HG03103 (cell line): ENCODE measurements around the gene PPP1R12B.
"Not testable (repeated sequence)": the region's sequence is repeated elsewhere in the genome, so short reads cannot be mapped to it uniquely, and the experiment has no call there.

Experiments
- ATAC-seq: cut with Tn5 transposase; IDR thresholded peaks from one replicate; pipeline ENCODE4 v1.9.1; 2021; ENCODE audit warnings: low read depth; ENCODE audit not compliant: unreplicated experiment

The PPP1R12B gene

DNA sequence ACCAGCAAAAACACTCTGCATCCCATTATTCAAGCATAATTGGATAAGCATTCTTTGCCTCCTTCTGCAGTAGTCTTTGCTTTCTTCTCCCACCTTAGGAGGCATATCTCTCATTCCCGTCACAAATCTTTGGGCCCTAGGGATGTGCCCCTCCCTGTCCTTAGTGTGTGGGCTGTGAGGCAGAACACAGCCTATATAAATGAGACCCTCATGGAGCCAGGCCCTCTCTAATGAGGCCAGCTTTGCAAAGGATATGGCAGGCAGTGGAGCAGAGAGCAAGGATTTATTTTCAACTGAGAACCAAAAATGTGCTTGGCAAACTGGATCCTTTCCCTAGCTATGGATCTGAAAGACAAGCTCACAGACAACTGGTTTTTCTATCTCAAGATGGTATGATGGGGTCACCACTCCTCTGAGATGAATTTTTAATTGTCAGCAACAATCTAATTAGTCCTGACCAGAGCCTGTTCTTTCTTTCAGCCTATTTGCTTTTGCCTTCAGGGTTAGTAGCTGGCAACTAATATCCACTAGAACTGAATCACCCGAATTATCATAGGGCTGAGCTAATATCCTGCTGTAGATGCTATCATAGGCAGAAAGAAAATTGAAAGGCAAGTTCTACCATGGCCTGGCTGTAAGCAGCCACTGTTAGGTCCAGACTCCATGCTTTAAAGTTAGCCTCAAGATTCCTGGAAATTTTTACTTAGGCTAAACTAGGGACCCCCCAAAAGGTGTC, 227.6 kb downstream of the PPP1R12B start:
- no peak for ATAC-seq

DNA sequence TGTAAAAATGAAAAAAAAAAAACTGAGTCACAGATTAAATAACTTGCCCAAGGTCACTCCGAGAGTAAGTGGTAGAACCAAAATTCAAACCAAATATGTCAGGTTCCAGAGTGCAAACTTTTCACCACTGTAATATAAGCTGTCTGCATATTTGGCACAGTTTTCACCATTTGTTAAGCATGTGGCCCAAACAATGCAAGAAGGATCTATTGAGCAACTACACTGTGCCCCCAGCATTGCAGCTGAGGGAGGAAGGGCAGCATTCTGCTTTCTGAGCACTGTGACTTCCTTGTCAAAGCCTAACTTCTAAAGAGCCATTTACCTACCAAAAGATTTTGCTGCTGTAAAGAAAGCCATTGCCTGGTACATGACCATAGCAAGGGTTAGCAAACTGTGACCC, 228.3 kb downstream of the PPP1R12B start:
- ATAC-seq: no peak

- ATAC-seq: no peak
Observed at GRCh38 chr1:202577381-202577780, 228.9 kb downstream of the PPP1R12B start.

DNA sequence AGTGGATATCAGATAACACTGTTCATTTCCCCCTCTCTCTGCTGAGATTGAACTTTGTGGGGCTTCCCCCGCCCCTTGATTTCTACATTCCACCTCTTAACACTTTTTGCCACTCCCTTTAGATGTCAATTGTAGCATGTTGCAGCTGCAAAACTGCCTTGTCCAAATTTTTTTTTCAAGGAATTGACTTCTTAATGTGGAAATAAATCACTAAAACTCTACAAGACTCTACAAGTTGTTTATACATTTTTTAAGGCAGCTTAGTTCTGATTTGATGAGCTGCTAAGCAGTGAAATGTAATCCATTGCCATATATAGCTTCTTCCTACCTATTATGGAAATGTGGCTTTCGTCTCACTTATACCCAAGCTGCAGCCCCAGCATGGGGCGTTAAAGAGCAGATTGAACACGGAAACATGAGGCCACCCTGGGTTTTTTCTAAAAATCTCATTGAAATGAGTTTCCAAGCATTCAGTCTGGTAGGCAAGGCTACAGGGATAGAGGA, 229.6 kb downstream of the PPP1R12B start:
- ATAC-seq: no peak

DNA sequence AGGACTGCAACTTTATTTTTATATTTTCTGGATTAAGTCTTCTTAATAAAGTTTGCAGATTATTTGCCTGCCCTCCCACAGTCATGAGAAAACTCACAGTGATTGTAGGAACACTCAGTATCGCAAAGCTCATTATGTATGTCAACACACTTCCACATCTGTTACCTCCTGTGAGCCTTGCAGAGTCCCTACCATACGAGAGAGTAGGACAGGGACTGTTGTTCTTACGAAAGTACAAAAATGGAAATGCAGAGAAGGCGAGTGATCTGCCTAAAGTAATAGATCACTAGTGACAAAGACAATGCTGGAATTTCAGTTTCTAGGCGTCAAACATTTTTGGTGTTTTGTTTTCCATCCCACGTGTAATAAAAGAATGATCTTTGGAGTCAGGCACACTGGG, 230.1 kb downstream of the PPP1R12B start:
- ATAC-seq: no peak

- no peak for ATAC-seq
Observed at GRCh38 chr1:202579806-202580205, 231.3 kb downstream of the PPP1R12B start.

GRCh38 chr1:202580619-202581018, 232.1 kb downstream of the PPP1R12B start:
- ATAC-seq: no peak

GRCh38 chr1:202582350-202582749, 233.9 kb downstream of the PPP1R12B start:
- not testable (repeated sequence) for ATAC-seq

DNA sequence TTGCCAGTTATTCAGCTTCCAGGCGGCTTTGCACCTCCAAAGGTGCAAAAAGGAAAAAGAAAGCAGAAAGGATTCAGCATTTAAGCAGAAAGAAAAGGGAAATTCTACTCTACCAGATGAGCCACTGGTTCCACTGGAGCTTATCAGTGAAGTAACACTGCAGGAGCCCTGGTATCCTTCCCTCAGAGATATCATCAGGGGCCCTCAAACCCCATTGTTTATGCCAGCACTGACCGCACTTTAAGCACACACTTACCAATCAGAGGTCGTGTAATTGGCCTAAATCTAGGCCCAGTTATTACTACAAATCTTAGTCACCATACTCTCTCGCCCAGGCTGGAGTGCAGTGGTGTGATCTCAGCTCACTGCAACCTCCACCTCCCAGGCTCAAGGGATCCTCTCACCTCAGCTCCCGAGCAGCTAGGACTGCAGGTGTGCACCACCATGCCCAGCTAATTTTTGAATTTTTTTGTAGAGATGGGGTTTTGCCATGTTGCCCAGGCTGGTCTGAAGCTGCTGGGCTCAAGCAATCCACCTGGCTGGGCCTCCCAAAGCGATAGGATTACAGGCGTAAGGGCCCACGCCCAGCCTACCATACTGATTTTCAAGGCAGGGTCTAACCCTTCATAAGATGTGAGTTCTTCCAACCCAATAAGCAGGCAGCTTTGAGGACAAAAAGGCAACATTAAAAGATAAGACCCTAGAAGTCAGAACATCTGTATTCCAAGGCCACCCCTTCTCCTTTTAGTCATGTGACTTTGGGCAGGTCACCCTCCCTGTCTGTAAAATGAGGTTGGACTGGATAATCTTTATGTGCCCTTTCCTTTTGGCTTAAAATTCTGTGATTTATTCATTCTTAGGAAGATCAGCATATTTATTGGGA, 236.4 kb downstream of the PPP1R12B start:
- no peak for ATAC-seq

DNA sequence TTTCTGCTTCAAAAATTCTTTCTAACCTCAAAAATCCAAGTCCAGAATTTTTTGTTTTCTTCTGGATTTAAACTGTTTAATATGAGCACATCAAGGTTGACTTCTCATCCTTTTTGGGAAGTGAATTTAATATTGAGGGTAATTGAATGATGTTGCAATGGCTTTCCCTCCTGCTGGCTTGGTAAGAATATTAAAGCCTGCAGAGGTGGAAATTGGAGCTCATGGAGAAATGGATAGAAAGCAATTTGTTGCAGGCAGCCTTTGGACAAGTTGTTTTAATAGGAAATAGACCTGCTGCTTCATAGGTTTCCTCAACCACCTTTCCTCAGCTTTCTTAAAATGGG, 237.1 kb downstream of the PPP1R12B start:
- ATAC-seq: no peak

DNA sequence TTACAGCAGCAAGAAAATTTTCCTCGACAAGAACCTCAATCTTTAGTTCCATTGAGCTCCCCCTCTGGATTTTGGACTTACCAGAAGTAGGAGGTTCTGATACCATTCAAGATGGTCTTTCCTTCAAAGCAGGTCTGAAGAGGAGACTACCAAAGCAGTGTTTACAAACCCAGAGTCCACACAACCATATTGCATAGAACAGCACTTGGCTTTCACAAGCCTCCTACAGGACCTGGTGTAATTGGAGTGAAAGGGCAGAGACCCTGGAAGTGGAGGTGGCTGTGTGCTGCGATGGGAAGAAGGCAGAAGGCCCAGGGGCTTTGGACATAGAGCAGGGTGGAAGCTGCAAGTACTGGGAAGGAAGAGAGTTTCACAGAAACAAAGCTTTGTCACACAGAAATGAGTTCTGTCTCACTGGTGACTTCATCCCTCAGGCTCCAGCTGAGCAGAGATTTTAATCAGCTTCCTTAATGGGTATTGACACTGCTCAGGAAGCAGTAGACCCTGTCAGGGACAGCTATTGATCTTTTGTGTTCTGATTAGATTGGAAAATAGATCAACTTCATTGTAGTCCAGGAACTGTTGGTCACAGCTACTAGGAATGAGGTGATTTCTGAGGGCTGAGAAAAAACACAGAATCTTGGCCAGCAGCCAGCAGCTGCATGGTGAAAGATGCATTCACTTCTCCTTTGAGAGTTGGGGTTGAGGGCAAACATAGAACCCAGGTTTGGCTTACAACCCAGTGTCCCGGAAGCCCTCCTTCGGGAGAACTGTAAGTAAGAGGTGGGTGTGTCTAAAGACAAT, 237.7 kb downstream of the PPP1R12B start:
- no peak for ATAC-seq

GRCh38 chr1:202586871-202587270, 238.4 kb downstream of the PPP1R12B start:
- no peak for ATAC-seq

DNA sequence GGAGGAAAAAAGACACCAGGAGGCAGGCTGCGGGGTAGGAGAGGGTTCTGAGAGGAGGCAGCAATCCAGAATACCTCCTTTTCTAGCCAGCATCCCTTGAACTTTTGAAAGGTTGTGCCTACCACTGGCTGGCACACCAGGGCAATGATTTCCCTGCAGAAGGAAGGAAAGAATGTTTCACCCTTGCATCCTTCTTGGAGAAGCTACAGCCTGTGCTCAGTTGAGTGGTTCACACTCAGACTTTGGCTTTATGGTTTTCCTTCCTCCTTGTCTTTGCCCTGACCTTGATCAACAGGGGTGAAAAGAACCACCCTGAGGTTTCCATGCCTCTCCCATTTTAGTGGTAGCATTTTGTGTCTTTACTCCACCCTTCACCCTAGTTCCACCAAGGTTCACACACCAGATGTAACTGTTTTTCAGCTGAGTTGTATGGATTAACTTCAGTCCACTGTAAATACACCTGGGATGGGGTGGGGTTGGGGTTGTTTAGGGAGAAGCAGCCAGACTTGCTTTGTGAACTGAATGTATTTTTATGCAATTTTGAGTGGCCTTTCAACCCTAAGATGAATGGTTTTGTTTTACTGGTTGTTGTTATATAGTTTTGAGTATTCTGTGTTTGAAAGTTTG, 239.5 kb downstream of the PPP1R12B start:
- ATAC-seq: no peak

DNA sequence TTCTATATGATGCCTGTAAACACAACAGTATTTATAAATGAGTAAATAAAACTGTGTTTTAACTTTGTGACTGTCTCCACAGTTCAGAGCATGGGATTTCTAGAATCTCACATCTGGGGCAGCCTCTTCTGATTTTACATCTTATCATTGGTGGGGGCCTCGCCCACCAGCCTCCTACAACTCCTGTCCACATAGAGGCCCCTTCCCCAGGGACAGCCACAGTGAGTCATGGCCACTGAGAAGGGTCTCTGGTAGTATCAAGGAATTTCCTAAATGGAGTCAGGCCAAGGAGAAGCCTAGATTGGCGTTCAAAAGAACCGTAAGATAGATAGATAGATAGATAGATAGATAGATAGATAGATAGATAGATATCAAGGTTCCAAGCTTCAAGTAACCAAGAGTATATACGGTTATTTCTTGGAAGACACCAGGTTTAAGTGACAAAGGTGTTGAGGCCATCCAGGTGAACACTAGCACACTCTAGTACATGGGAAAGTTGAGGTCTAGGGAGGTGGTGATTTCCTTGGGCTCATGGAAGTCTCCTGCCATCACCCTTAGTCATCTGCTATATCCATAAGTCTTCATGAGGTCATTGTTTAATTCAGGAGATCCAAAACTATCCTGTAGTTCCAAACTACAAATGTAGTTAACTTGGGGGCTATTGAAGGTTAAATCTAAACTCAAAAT, 240.1 kb downstream of the PPP1R12B start:
- no peak for ATAC-seq

DNA sequence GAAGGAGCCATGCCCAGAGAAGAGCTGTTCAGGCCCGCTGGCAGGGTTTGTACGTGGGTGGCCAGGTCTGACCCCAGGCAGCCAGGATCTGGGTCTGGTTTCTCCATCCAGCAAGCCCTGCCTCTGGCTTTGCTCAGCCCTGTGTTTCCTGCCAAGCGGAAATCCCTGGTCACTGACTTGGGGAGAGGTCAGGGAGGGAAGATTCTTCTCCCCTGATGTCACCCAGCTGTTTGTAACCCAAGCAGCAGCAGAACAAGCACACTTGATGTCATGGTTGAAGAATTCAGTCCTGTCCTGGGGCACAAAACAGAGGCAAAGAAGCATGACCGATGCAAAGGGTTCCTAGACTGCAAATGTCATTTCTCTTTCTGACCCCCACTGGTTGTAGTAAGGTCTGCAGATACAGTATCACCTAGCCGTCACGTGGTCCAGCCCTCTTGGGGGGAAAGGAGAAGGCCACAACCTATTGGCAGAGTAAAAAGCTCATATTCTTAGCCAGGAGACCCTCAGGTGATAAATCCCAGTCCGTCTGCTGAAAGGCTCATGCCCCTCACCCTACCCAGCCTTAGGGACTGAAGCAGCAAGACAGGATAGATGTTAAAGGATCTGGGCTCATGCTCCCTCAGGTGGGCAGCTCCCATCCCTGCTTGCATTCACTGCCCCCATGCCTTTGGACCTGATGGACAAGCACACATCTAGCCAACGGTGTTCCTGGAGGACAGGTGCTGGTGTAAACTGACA, 240.9 kb downstream of the PPP1R12B start:
- no peak for ATAC-seq

DNA sequence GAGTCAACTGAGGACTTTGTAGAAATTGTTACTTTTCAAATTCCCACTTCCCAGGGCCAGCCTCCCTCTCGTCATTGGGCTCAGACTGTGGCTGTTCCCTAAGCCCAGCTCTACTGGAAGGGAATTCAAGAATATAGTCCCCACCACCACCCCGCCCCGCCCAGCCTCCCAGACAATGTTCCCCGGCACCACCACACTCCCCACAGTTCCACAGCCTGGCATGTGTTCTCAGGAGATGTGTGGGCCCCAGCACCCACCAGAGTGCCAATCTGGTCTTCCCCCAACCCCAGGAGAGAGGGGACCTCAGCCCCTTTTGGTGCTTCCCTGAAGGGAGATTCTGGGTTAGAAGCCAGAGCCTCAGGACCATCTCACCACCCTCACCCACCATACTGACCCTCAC, 241.6 kb downstream of the PPP1R12B start:
- no peak for ATAC-seq

DNA sequence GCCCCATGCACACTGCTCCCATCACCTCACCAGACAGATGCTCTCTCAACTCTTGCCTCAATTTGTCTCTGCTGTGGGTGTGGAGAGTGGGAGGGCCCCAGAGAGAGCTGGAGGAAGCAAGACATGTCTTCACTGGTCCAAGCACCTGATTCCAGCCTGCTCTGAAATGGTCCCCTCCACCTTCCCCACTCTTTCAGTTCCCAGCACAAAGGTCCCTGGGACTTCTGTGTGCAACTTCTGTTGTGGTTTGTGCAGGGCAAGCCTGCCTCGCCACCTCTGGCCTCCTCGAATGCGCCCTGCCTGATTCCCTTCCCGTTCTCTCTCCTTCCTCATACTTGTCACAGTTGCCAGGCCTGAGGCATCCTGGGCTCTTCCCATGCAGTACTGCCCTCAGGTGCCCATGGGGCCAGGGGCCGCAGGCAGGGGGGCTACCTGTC, 242.5 kb downstream of the PPP1R12B start:
- ATAC-seq: no peak

GRCh38 chr1:202591515-202591914, 243.0 kb downstream of the PPP1R12B start:
- ATAC-seq: no peak

GRCh38 chr1:202592146-202592545, 243.6 kb downstream of the PPP1R12B start:
- no peak for ATAC-seq
